ENCODE measurements around the gene CCNDBP1.
"Not testable (repeated sequence)": the region's sequence is repeated elsewhere in the genome, so short reads cannot be mapped to it uniquely, and the experiment has no call there.

Gene CCNDBP1, protein sequence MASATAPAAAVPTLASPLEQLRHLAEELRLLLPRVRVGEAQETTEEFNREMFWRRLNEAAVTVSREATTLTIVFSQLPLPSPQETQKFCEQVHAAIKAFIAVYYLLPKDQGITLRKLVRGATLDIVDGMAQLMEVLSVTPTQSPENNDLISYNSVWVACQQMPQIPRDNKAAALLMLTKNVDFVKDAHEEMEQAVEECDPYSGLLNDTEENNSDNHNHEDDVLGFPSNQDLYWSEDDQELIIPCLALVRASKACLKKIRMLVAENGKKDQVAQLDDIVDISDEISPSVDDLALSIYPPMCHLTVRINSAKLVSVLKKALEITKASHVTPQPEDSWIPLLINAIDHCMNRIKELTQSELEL

GRCh38 chr15:43185157-43186002 lies at the start of gene CCNDBP1:
Gene CCNDBP1 (plus strand): TSS chr15:43185403. CDS start chr15:43185499, 96 bp downstream.
- peak; percentile 72 to 96 for DNase-seq

GRCh38 chr15:43143203-43143941 lies 41.8 kb upstream of the CCNDBP1 start:
- no peak for DNase-seq

- DNase-seq: no peak
Measured at GRCh38 chr15:43144512-43144911, 40.7 kb upstream of the CCNDBP1 start.

GRCh38 chr15:43146184-43146583 lies 39.0 kb upstream of the CCNDBP1 start:
- DNase-seq: no peak

- no peak for DNase-seq
Measured at GRCh38 chr15:43150191-43150929, 34.8 kb upstream of the CCNDBP1 start.

- no peak for DNase-seq
Measured at GRCh38 chr15:43151688-43152087, 33.5 kb upstream of the CCNDBP1 start.

- no peak for DNase-seq
Measured at GRCh38 chr15:43153269-43153668, 31.9 kb upstream of the CCNDBP1 start.

- no peak for DNase-seq
Measured at GRCh38 chr15:43165801-43166325, 19.3 kb upstream of the CCNDBP1 start.

DNA sequence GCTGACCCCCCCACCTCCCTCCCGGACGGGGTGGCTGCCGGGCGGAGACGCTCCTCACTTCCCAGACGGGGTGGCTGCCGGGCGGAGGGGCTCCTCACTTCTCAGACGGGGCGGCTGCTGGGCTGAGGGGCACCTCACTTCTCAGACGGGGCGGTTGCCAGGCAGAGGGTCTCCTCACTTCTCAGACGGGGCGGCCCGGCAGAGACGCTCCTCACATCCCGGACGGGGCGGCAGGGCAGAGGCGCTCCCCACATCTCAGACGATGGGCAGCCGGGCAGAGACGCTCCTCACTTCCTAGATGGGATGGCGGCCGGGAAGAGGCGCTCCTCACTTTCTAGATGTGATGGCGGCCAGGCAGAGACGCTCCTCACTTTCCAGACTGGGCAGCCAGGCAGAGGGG lies 17.9 kb upstream of the CCNDBP1 start:
- not testable (repeated sequence) for DNase-seq

GRCh38 chr15:43168192-43169107 lies 16.8 kb upstream of the CCNDBP1 start:
- no peak for DNase-seq

GRCh38 chr15:43169888-43170287 lies 15.3 kb upstream of the CCNDBP1 start:
- DNase-seq: no peak

- DNase-seq: not testable (repeated sequence)
Measured at GRCh38 chr15:43175656-43176309, 9.4 kb upstream of the CCNDBP1 start.

DNA sequence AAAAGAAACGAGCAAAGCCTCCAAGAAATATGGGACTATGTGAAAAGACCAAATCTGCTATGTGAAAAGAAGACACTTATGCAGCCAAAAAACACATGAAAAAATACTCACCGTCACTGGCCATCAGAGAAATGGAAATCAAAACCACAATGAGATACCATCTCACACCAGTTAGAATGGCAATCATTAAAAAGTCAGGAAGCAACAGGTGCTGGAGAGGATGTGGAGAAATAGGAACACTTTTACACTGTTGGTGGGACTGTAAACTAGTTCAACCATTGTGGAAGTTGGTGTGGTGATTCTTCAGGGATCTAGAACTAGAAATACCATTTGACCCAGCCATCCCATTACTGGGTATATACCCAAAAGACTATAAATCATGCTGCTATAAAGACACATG lies 8.1 kb upstream of the CCNDBP1 start:
- not testable (repeated sequence) for DNase-seq

DNA sequence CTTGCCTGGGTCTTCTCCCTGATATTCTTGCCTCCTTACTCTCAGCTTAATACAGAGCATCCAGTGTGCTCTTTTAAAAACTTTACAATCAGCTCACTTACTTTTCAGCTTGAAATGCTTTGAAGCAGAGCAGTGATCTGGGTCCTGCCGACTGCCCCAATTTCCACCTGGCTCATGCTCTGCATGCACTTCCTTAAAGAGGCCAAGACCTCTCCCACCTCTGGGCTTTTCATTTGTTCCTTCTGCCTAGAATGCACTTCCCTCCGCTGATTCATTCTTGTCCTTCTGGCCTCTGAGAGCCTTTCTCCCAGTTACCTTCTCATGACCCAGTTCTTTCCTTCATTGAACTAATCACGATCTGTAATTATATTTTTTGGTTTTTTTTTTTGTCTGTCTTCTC lies 1.9 kb upstream of the CCNDBP1 start:
- DNase-seq: no peak

GRCh38 chr15:43184407-43185124 lies 637 bp upstream of the CCNDBP1 start:
- no peak for DNase-seq

GRCh38 chr15:43186003-43186353 lies 775 bp downstream of the CCNDBP1 start:
- DNase-seq: no peak

DNA sequence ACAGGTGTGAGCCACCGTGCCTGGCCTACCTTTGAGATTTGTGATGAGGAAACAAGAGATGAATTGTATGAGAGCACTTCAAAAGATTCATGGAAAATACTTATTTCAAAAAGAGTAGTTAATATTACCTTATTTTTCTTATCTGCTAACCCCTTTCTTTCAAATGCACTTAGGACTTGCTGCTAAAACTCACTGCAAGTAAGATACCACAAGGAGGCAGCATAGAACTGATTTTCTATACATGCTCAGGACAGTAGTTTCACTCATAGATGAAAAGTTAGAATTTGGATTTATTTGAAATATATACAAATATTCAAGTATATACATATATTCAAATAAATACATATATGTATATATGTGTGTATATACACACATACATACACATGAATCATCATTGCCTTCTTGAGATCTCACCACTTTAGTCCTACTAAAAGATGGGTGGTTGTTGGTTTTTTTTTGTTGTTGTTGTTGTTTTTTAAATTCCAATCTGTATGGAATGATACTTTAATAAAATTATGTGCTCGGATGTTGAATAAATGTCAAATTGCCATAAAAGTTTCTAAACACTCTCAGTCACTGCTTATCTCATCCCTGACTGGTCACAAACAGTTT lies 2.4 kb downstream of the CCNDBP1 start:
- DNase-seq: peak in 1 of 2 experiments; percentile 53

DNA sequence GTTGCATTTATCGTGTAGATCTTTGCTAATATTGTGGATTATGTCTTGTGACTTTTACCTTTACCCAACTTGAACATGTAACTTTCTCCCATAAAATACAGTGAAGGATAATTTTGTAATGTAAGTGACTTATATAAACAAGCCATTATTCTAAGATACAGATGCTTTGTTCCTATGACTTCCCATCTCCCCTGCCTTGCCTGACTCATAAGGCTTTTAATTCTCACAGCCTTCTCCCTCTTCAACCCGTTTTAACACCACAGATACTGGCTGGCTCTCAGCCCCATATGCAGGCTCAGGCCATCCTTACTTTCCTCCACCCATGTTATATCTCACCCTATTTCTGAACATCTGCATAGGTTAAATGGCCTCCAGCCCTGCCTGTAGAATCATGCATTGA lies 4.1 kb downstream of the CCNDBP1 start:
- DNase-seq: no peak

GRCh38 chr15:43190178-43190577 lies 5.0 kb downstream of the CCNDBP1 start:
- DNase-seq: no peak

DNA sequence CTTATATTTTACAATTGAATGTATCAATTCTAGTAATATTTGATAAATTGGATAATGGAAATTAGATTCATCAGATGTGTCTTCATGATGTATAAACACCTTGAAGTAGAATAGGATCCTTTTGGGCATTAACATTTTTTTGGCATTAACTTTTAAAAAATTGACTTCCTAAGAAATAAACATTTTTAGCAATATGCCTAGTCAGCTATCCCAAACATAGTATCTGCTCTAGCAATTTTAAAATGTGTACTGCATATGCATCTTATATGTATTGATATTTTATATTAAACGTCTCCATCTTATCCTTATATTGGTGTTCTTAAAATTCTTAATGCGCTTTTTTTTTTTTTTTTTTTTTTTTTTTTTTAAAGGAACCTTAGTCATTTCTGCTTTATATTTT lies 8.5 kb downstream of the CCNDBP1 start:
- DNase-seq: no peak

Data from NCI-H526 (cell line).